A673 (cell line): Measurements from ENCODE around the gene PALLD. TPM values are rescaled to one million over a fixed set of nuclear protein-coding genes. Genes with fewer than 3 reads are reported as not detected.

ENCODE experiments used
- BruUV-seq: library from RNA; stranded (reverse); fragments of 400-500 nt; replicated peaks from 2 replicates; lab custom pipeline; 2021; lab: Mats Ljungman, UMichigan
- CTCF ChIA-PET: fragments of 300-600 bp; sonication (Branson Sonifier 250); formaldehyde crosslinking; loops from one replicate; lab custom pipeline; 2022; ENCODE audit warnings: antibody characterized with exemption; lab: Charles Lee
- POLR2A ChIA-PET: fragments of 300-600 bp; sonication (Branson Sonifier 250); formaldehyde crosslinking; loops from one replicate; lab custom pipeline; 2022; ENCODE audit warnings: antibody characterized with exemption; ENCODE audit not compliant: low non-redundant PET; lab: Charles Lee
- DNase-seq: peaks from one replicate; pipeline ENCODE4 v3.0.0-alpha.2; 2015; ENCODE audit warnings: low spot score
- H3K27ac ChIP-seq: fragments of 200-600 bp; sonication (generic); 2 replicates; pipeline ENCODE4 v1.5.1; 2016; ENCODE audit warnings: mixed run types, low read depth, mild to moderate bottlenecking, mixed read lengths, antibody characterized with exemption, low read length; ENCODE audit not compliant: poor library complexity, severe bottlenecking
- H3K27me3 ChIP-seq: fragments of 200-600 bp; sonication (generic); replicated peaks from 2 replicates; pipeline ENCODE4 v1.6.1; 2017; ENCODE audit warnings: mixed run types, low read depth, mild to moderate bottlenecking, mixed read lengths, antibody characterized with exemption, low read length; ENCODE audit not compliant: insufficient read depth, poor library complexity
- H3K36me3 ChIP-seq: fragments of 200-600 bp; sonication (generic); 2 replicates; pipeline ENCODE4 v1.6.1; 2016; ENCODE audit warnings: mixed run types, mild to moderate bottlenecking, mixed read lengths, antibody characterized with exemption, low read length; ENCODE audit not compliant: insufficient read depth, poor library complexity, severe bottlenecking
- H3K4me1 ChIP-seq: fragments of 200-600 bp; sonication (generic); 2 replicates; pipeline ENCODE4 v1.6.1; 2017; ENCODE audit warnings: mixed run types, mild to moderate bottlenecking, mixed read lengths, antibody characterized with exemption, low read length; ENCODE audit not compliant: insufficient read depth, poor library complexity, severe bottlenecking
- H3K4me3 ChIP-seq: fragments of 200-600 bp; sonication (generic); 2 replicates; pipeline ENCODE4 v1.5.1; 2016; ENCODE audit warnings: low read depth, mixed run types, mild to moderate bottlenecking, mixed read lengths, low read length; ENCODE audit not compliant: poor library complexity, severe bottlenecking
- H3K9me3 ChIP-seq: fragments of 200-600 bp; sonication (generic); 2 replicates; pipeline ENCODE4 v1.6.1; 2016; ENCODE audit warnings: mixed run types, low read depth, mild to moderate bottlenecking, mixed read lengths, antibody characterized with exemption, low read length; ENCODE audit not compliant: poor library complexity, severe bottlenecking
- CTCF ChIP-seq: fragments of 300-800, 200-600 bp; sonication (generic); conservative IDR thresholded peaks from 2 replicates; pipeline ENCODE4 v1.5.1; 2017; ENCODE audit warnings: low read depth, mild to moderate bottlenecking, antibody characterized with exemption, low read length, moderate library complexity, mixed read lengths
- EZH2 ChIP-seq: fragments of 200-600 bp; sonication (generic); IDR thresholded peaks from 2 replicates; pipeline ENCODE4 v1.6.1; 2017; ENCODE audit warnings: borderline replicate concordance, low read depth, mild to moderate bottlenecking, mixed read lengths, antibody characterized with exemption, low read length; ENCODE audit not compliant: poor library complexity, severe bottlenecking
- intact Hi-C: fragments of 100-400 bp; cut with micrococcal nuclease; formaldehyde crosslinking; loops from one replicate; pipeline ENCODE4 v1.10.0; 2022; ENCODE audit not compliant: unreplicated experiment
- total RNA-seq: library from RNA; stranded (reverse); gene quantifications from 2 replicates; pipeline ENCODE4 v1.2.3, GENCODE V29; 2021

Gene PALLD
- total RNA-seq, 1 experiment from 2014 or later: 44.1 TPM

- Histone ChIP-seq H3K27me3 (no peaks in the 10 kb centered on the region), H3K4me1 (peaks cover 68% of the 10 kb centered on the region), H3K4me3 (peak overlapping the region; percentile 32), H3K9me3 (no peaks in the 10 kb centered on the region), H3K36me3 (no peaks in the 10 kb centered on the region), H3K27ac (peak overlapping the region; percentile 79)
- TF ChIP-seq EZH2: no peak
- no peak for TF ChIP-seq CTCF
- ChIA-PET POLR2A (no interaction called here), CTCF (no interaction called here)
- intact Hi-C loops: no loop called here
- peak; percentile 86 for DNase-seq
- TSS peak; percentile 25 for BruUV-seq
Measured at GRCh38 chr4:168643111-168643795, 146.4 kb downstream of the PALLD start.

- no TSS peak for BruUV-seq
- peak overlapping the region; percentile 32 for H3K4me3 ChIP-seq
- no peaks in the 10 kb centered on the region for H3K27me3 ChIP-seq
- H3K9me3 ChIP-seq: no peaks in the 10 kb centered on the region
- intact Hi-C loops: no loop called here
- H3K4me1 ChIP-seq: peaks cover 71% of the 10 kb centered on the region
- peak overlapping the region; percentile 79 for H3K27ac ChIP-seq
- TF ChIP-seq EZH2 (no peak), CTCF (no peak)
- DNase-seq: peak; percentile 69
- H3K36me3 ChIP-seq: no peaks in the 10 kb centered on the region
- ChIA-PET CTCF (no interaction called here), POLR2A (no interaction called here)
Measured at GRCh38 chr4:168643796-168644159, 146.9 kb downstream of the PALLD start.

- POLR2A ChIA-PET: no interaction called here
- peak; percentile 51 for DNase-seq
- BruUV-seq: no TSS peak
- no peaks in the 10 kb centered on the region for H3K36me3 ChIP-seq
- peaks cover 81% of the 10 kb centered on the region for H3K4me1 ChIP-seq
- TF ChIP-seq CTCF: no peak
- TF ChIP-seq EZH2: no peak
- CTCF ChIA-PET: no interaction called here
- H3K27me3 ChIP-seq: no peaks in the 10 kb centered on the region
- H3K4me3 ChIP-seq: no peak overlapping the region
- H3K9me3 ChIP-seq: no peaks in the 10 kb centered on the region
- H3K27ac ChIP-seq: no peak overlapping the region
- intact Hi-C loops: no loop called here
Measured at GRCh38 chr4:168646001-168646768, 149.3 kb downstream of the PALLD start.
